ENCODE results near the gene PIGC. TPM values are rescaled to one million over a fixed set of nuclear protein-coding genes. Genes with fewer than 3 reads are reported as not detected.

The PIGC gene
- polyA plus RNA-seq (2013, experiment 1 of 2): 17.6 TPM
- polyA plus RNA-seq (2013, experiment 2 of 2): 18.1 TPM

- Histone ChIP-seq H2AK5ac (ENCODE audit: low read length, severe bottlenecking) (no peak within 1 kb of the TSS), H3K4me3 (ENCODE audit: insufficient read depth in 1 of 2, low read depth in 1 of 2, low read length in 2 of 2) (peak within 1 kb of the TSS; percentile 91 to 94), H4K8ac (ENCODE audit: low read length) (peak within 1 kb of the TSS; percentile 100), H3K4me2 (ENCODE audit: low read length, poor library complexity, severe bottlenecking) (peak within 1 kb of the TSS; percentile 78), H3K27ac (ENCODE audit: low read length, poor library complexity, severe bottlenecking) (no peak within 1 kb of the TSS), H3K27me3 (ENCODE audit: control insufficient read depth in 1 of 2, insufficient read depth in 1 of 2, low read length in 2 of 2) (no peaks in the 10 kb centered on the region), H2BK15ac (ENCODE audit: low read depth, poor library complexity, severe bottlenecking) (peak within 1 kb of the TSS; percentile 6), H2BK5ac (ENCODE audit: low read depth, low read length, poor library complexity, severe bottlenecking) (peak within 1 kb of the TSS; percentile 62), H3K9me3 (ENCODE audit: control insufficient read depth, low read length) (no peaks in the 10 kb centered on the region), H3K79me1 (replicated peaks; ENCODE audit: low read length, poor library complexity, severe bottlenecking) (peaks cover 22% of the 10 kb centered on the region), H2AFZ (ENCODE audit: low read depth, low read length) (peak within 1 kb of the TSS; percentile 93), H2BK12ac (ENCODE audit: low read length in 2 of 2) (peak within 1 kb of the TSS in 1 of 2 experiments; percentile 66), H2BK120ac (ENCODE audit: low read depth, low read length) (peak within 1 kb of the TSS; percentile 50), H3K9ac (ENCODE audit: low read length) (peak within 1 kb of the TSS; percentile 96), H3K14ac (ENCODE audit: low read length in 2 of 2) (peak within 1 kb of the TSS in 1 of 2 experiments; percentile 92), H3K18ac (ENCODE audit: low read depth in 1 of 2, low read length in 2 of 2) (peak within 1 kb of the TSS; percentile 60 to 96), H4K91ac (ENCODE audit: low read length) (peak within 1 kb of the TSS; percentile 14), H3K36me3 (ENCODE audit: control insufficient read depth in 1 of 2, insufficient read depth in 2 of 2, low read depth in 1 of 2, low read length in 2 of 2) (peaks cover 8 to 21% of the 10 kb centered on the region in 2 experiments), H3K4ac (ENCODE audit: low read depth in 1 of 2, low read length in 2 of 2) (peak within 1 kb of the TSS; percentile 29 to 88), H3K23ac (ENCODE audit: low read length in 2 of 2) (peak within 1 kb of the TSS in 1 of 2 experiments; percentile 83), H3K4me1 (ENCODE audit: control insufficient read depth, insufficient read depth, low read depth, low read length) (peaks cover 5% of the 10 kb centered on the region)
- 6% methylated on average over 38 of the region's 43 CpGs for WGBS
- peak; percentile 85 for DNase-seq
These were observed at the start of gene PIGC for GRCh38 chr1:172443666-172444453. TSS of gene PIGC (minus strand) at chr1:172444069. CDS start at chr1:172442622, 1,447 bp downstream.

- H4K91ac ChIP-seq (ENCODE audit: low read length): no peak overlapping the region
- peaks cover 0 to 41% of the 10 kb centered on the region in 2 experiments for H3K27me3 ChIP-seq (ENCODE audit: control insufficient read depth in 1 of 2, insufficient read depth in 1 of 2, low read length in 2 of 2)
- H2AK5ac ChIP-seq (ENCODE audit: low read length, severe bottlenecking): no peak overlapping the region
- no peak overlapping the region for H2BK120ac ChIP-seq (ENCODE audit: low read depth, low read length)
- no peak overlapping the region for H3K18ac ChIP-seq (ENCODE audit: low read depth in 1 of 2, low read length in 2 of 2)
- no peak overlapping the region for H3K14ac ChIP-seq (ENCODE audit: low read length in 2 of 2)
- WGBS: 100% methylated on average over 1 of the region's 1 CpG
- no peak overlapping the region for H2BK5ac ChIP-seq (ENCODE audit: low read depth, low read length, poor library complexity, severe bottlenecking)
- H3K4me2 ChIP-seq (ENCODE audit: low read length, poor library complexity, severe bottlenecking): no peak overlapping the region
- H4K8ac ChIP-seq (ENCODE audit: low read length): no peak overlapping the region
- no peak overlapping the region for H3K4me3 ChIP-seq (ENCODE audit: insufficient read depth in 1 of 2, low read depth in 1 of 2, low read length in 2 of 2)
- no peaks in the 10 kb centered on the region for H3K9me3 ChIP-seq (ENCODE audit: control insufficient read depth, low read length)
- H3K9ac ChIP-seq (ENCODE audit: low read length): no peak overlapping the region
- no peak overlapping the region for H2BK12ac ChIP-seq (ENCODE audit: low read length in 2 of 2)
- H3K23ac ChIP-seq (ENCODE audit: low read length in 2 of 2): no peak overlapping the region
- no peaks in the 10 kb centered on the region for H3K36me3 ChIP-seq (ENCODE audit: control insufficient read depth in 1 of 2, insufficient read depth in 2 of 2, low read depth in 1 of 2, low read length in 2 of 2)
- no peak for DNase-seq
- H2AFZ ChIP-seq (ENCODE audit: low read depth, low read length): no peak overlapping the region
- no peaks in the 10 kb centered on the region for H3K79me1 ChIP-seq (replicated peaks; ENCODE audit: low read length, poor library complexity, severe bottlenecking)
- H2BK15ac ChIP-seq (ENCODE audit: low read depth, poor library complexity, severe bottlenecking): no peak overlapping the region
- no peaks in the 10 kb centered on the region for H3K4me1 ChIP-seq (ENCODE audit: control insufficient read depth, insufficient read depth, low read depth, low read length)
- H3K27ac ChIP-seq (ENCODE audit: low read length, poor library complexity, severe bottlenecking): no peak overlapping the region
- no peak overlapping the region for H3K4ac ChIP-seq (ENCODE audit: low read depth in 1 of 2, low read length in 2 of 2)
These were observed 48.6 kb upstream of the PIGC start for GRCh38 chr1:172492421-172492820.

- Histone ChIP-seq H2BK120ac (ENCODE audit: low read depth, low read length) (no peak overlapping the region), H3K27ac (ENCODE audit: low read length, poor library complexity, severe bottlenecking) (no peak overlapping the region), H2BK12ac (ENCODE audit: low read length in 2 of 2) (no peak overlapping the region), H3K4ac (ENCODE audit: low read depth in 1 of 2, low read length in 2 of 2) (no peak overlapping the region), H3K9me3 (ENCODE audit: control insufficient read depth, low read length) (no peaks in the 10 kb centered on the region), H4K91ac (ENCODE audit: low read length) (no peak overlapping the region), H3K4me3 (ENCODE audit: insufficient read depth in 1 of 2, low read depth in 1 of 2, low read length in 2 of 2) (no peak overlapping the region), H2BK15ac (ENCODE audit: low read depth, poor library complexity, severe bottlenecking) (no peak overlapping the region), H3K18ac (ENCODE audit: low read depth in 1 of 2, low read length in 2 of 2) (no peak overlapping the region), H3K4me1 (ENCODE audit: control insufficient read depth, insufficient read depth, low read depth, low read length) (no peaks in the 10 kb centered on the region), H3K36me3 (ENCODE audit: control insufficient read depth in 1 of 2, insufficient read depth in 2 of 2, low read depth in 1 of 2, low read length in 2 of 2) (no peaks in the 10 kb centered on the region), H3K23ac (ENCODE audit: low read length in 2 of 2) (no peak overlapping the region), H2BK5ac (ENCODE audit: low read depth, low read length, poor library complexity, severe bottlenecking) (no peak overlapping the region), H3K14ac (ENCODE audit: low read length in 2 of 2) (no peak overlapping the region), H4K8ac (ENCODE audit: low read length) (no peak overlapping the region), H3K27me3 (ENCODE audit: control insufficient read depth in 1 of 2, insufficient read depth in 1 of 2, low read length in 2 of 2) (peaks cover 0 to 62% of the 10 kb centered on the region in 2 experiments), H3K9ac (ENCODE audit: low read length) (no peak overlapping the region), H2AFZ (ENCODE audit: low read depth, low read length) (no peak overlapping the region), H3K4me2 (ENCODE audit: low read length, poor library complexity, severe bottlenecking) (no peak overlapping the region), H2AK5ac (ENCODE audit: low read length, severe bottlenecking) (no peak overlapping the region), H3K79me1 (replicated peaks; ENCODE audit: low read length, poor library complexity, severe bottlenecking) (no peaks in the 10 kb centered on the region)
- WGBS: 91% methylated on average over 3 of the region's 3 CpGs
- DNase-seq: no peak
These were observed 46.0 kb upstream of the PIGC start for GRCh38 chr1:172489847-172490246.

GRCh38 chr1:172488393-172488792 lies 44.5 kb upstream of the PIGC start:
- H2BK5ac ChIP-seq (ENCODE audit: low read depth, low read length, poor library complexity, severe bottlenecking): no peak overlapping the region
- 95% methylated on average over 3 of the region's 3 CpGs for WGBS

More at GRCh38 chr1:172488393-172488792, 44.5 kb upstream of the PIGC start:
- H4K8ac ChIP-seq (ENCODE audit: low read length): no peak overlapping the region
- H2BK12ac ChIP-seq (ENCODE audit: low read length in 2 of 2): no peak overlapping the region
- H3K27me3 ChIP-seq (ENCODE audit: control insufficient read depth in 1 of 2, insufficient read depth in 1 of 2, low read length in 2 of 2): peaks cover 0 to 74% of the 10 kb centered on the region in 2 experiments
- H2AK5ac ChIP-seq (ENCODE audit: low read length, severe bottlenecking): no peak overlapping the region
- H3K14ac ChIP-seq (ENCODE audit: low read length in 2 of 2): no peak overlapping the region
- H3K27ac ChIP-seq (ENCODE audit: low read length, poor library complexity, severe bottlenecking): no peak overlapping the region
- no peak for DNase-seq
- no peaks in the 10 kb centered on the region for H3K79me1 ChIP-seq (replicated peaks; ENCODE audit: low read length, poor library complexity, severe bottlenecking)
- peaks cover 1% of the 10 kb centered on the region for H3K4me1 ChIP-seq (ENCODE audit: control insufficient read depth, insufficient read depth, low read depth, low read length)
- H3K36me3 ChIP-seq (ENCODE audit: control insufficient read depth in 1 of 2, insufficient read depth in 2 of 2, low read depth in 1 of 2, low read length in 2 of 2): no peaks in the 10 kb centered on the region
- H3K4ac ChIP-seq (ENCODE audit: low read depth in 1 of 2, low read length in 2 of 2): no peak overlapping the region
- H3K4me2 ChIP-seq (ENCODE audit: low read length, poor library complexity, severe bottlenecking): no peak overlapping the region
- no peak overlapping the region for H2BK15ac ChIP-seq (ENCODE audit: low read depth, poor library complexity, severe bottlenecking)
- H3K4me3 ChIP-seq (ENCODE audit: insufficient read depth in 1 of 2, low read depth in 1 of 2, low read length in 2 of 2): no peak overlapping the region
- H4K91ac ChIP-seq (ENCODE audit: low read length): no peak overlapping the region
- H2AFZ ChIP-seq (ENCODE audit: low read depth, low read length): no peak overlapping the region
- no peak overlapping the region for H3K9ac ChIP-seq (ENCODE audit: low read length)
- H3K9me3 ChIP-seq (ENCODE audit: control insufficient read depth, low read length): no peaks in the 10 kb centered on the region
- H2BK120ac ChIP-seq (ENCODE audit: low read depth, low read length): no peak overlapping the region
- no peak overlapping the region for H3K18ac ChIP-seq (ENCODE audit: low read depth in 1 of 2, low read length in 2 of 2)
- H3K23ac ChIP-seq (ENCODE audit: low read length in 2 of 2): no peak overlapping the region
